Esophagus squamous epithelium (tissue), 4 donors: ENCODE measurements around the gene MTMR8.

Experiments used
- POLR2A ChIP-seq, 4 donors: fragments of 450-650 bp; IDR thresholded peaks; one replicate each; pipeline ENCODE4 v1.6.1; 2017; ENCODE audit warnings: antibody characterized with exemption in 4 of 4, mild to moderate bottlenecking in 4 of 4, moderate library complexity in 3 of 4
- TF ChIP-seq, protein P1 (sequence below), 6 experiments: fragments of 450-650 bp in 4 of 6; fragments of 200-600 bp in 2 of 6; sonication (generic) in 2 of 6; IDR thresholded peaks; one replicate each; pipeline ENCODE4 v1.5.1; 2016 to 2019; ENCODE audit warnings: antibody characterized with exemption in 6 of 6, mild to moderate bottlenecking in 4 of 6, moderate library complexity in 4 of 6

GRCh38 chrX:64427787-64428186, 32.5 kb upstream of the MTMR8 start:
- no peak for TF ChIP-seq POLR2A (IDR thresholded peaks at IDR 0.05)
- TF ChIP-seq, protein P1, sequence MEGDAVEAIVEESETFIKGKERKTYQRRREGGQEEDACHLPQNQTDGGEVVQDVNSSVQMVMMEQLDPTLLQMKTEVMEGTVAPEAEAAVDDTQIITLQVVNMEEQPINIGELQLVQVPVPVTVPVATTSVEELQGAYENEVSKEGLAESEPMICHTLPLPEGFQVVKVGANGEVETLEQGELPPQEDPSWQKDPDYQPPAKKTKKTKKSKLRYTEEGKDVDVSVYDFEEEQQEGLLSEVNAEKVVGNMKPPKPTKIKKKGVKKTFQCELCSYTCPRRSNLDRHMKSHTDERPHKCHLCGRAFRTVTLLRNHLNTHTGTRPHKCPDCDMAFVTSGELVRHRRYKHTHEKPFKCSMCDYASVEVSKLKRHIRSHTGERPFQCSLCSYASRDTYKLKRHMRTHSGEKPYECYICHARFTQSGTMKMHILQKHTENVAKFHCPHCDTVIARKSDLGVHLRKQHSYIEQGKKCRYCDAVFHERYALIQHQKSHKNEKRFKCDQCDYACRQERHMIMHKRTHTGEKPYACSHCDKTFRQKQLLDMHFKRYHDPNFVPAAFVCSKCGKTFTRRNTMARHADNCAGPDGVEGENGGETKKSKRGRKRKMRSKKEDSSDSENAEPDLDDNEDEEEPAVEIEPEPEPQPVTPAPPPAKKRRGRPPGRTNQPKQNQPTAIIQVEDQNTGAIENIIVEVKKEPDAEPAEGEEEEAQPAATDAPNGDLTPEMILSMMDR (IDR thresholded peaks at IDR 0.05), result no peak
